Neuron (in vitro differentiated cells): ENCODE data around the gene NPAS2.

Experiments used
- H2AFZ ChIP-seq: one replicate; pipeline ENCODE4 v1.6.1; 2013; ENCODE audit warnings: low read depth, mild to moderate bottlenecking, inconsistent platforms, low read length, moderate library complexity
- H3K27me3 ChIP-seq: one replicate; pipeline ENCODE4 v1.6.1; 2013; ENCODE audit warnings: low read length; ENCODE audit not compliant: insufficient read depth
- H3K36me3 ChIP-seq: one replicate; pipeline ENCODE4 v1.6.1; 2013; ENCODE audit warnings: low read length; ENCODE audit not compliant: insufficient read depth
- H3K4me1 ChIP-seq: one replicate; pipeline ENCODE4 v1.6.1; 2013; ENCODE audit warnings: low read length; ENCODE audit not compliant: insufficient read depth
- H3K4me3 ChIP-seq: 2 replicates; pipeline ENCODE4 v1.5.1; 2013; ENCODE audit warnings: mild to moderate bottlenecking, low read length, moderate library complexity
- H3K9me3 ChIP-seq: one replicate; pipeline ENCODE4 v1.6.1; 2013; ENCODE audit warnings: low read length

The NPAS2 gene

DNA sequence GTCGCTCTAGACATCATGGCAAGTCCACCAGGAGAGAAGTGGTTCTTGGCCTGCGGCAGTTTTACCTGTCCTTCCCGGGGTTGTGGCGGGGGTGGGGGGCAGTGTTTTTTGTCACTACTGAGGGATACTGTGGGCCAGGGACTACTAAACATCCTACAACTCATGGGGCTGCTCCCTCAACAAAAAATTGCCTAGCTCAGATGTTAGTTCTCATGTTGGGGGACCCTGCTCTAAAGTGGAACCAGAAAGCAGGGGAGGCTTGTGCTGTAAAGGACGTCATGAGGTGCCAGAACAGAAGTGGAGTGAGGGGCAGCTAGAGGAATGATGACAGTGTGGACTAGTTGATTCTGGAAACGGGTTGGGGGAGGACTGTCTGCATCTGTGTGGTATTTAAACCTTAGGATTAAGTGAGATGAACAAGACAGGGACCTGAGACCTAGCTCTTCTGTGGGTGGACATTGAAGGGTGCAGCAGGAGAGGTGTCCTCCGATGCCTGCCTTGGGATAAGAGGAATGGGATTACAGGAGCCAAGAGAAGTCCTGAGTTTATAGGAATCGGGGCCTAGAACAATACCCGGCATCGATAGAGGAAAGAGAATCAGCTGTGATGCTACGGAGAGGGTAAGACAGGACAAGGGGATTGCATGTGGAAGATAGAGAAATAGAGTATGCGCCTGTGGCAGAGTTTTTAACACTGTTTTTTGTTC, 184.8 kb downstream of the NPAS2 start:
- no peaks in the 10 kb centered on the region for H3K27me3 ChIP-seq
- peaks cover 16% of the 10 kb centered on the region for H3K4me1 ChIP-seq
- no peak overlapping the region for H2AFZ ChIP-seq
- H3K4me3 ChIP-seq, result no peak overlapping the region
- H3K9me3 ChIP-seq, result no peaks in the 10 kb centered on the region
- H3K36me3 ChIP-seq, result peaks cover 59% of the 10 kb centered on the region

- Histone ChIP-seq H2AFZ (no peak overlapping the region), H3K4me1 (peaks cover 16% of the 10 kb centered on the region), H3K4me3 (no peak overlapping the region), H3K36me3 (peaks cover 65% of the 10 kb centered on the region), H3K27me3 (no peaks in the 10 kb centered on the region), H3K9me3 (no peaks in the 10 kb centered on the region)
Observed at GRCh38 chr2:101006065-101006715, 186.3 kb downstream of the NPAS2 start.

DNA sequence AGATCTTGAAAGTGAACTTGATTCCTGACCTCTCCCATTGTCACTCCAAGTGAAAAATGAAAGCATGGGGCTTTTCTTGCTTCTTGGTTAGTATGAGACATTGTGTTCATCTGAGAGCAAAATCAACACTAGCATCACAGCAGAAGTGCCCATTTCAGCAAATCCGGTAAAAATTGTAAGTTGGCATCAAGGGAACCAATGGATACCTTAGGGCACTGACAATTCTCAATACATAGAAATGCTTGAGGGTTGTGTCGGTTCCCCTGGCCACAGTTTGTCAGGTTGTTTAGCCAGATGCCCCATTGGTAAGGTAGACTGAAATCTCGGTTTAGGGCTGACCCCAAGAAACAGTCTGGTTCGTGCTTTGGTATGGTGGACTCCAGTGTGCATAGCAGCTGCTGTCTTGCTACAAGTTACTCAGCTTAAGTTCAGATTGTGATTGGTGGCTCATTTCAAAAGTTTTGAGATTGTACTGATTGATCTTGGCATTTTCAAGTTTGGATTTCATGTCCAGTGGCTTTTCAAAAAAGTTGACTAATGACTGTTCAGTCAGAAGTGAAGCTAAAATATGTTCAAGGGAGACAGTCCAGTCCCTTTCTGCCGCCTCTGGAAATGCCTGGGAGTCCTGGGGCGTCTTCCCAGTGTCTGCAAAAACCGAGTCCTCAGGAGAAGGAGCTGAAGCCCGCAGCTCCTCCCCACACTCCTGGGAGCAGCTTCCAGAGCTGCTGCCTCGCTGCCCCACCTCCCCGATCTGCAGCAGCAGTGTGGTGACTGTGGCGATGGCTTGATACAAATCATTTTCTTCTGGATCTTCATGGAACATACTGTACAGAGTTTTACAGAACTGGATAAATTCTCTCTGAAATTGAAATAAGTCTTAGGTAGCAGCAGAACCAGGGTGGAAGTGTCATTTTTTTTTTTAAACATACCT, 187.7 kb downstream of the NPAS2 start:
- Histone ChIP-seq H3K36me3 (peaks cover 67% of the 10 kb centered on the region), H3K4me1 (peaks cover 13% of the 10 kb centered on the region), H2AFZ (no peak overlapping the region), H3K9me3 (no peaks in the 10 kb centered on the region), H3K27me3 (no peaks in the 10 kb centered on the region), H3K4me3 (no peak overlapping the region)

DNA sequence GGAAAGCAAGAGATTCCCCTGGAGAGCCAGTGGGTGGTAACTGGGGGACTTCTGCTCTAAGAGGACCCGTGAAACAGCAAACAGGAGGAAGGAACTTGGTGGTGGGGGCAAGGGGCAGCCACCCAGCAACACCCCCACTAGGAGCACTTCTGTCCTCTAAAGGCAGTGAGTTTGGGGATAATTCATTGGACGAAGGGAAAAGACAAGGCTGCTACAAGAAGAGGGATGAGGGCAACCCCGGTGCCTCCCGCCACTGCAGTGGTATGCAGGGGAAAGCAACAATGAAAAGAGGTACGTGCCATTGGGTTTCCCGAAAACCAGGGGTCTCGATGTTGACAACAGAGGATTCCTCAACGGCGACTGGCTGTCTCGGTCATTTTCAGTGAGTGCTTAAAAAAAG, 191.2 kb downstream of the NPAS2 start:
- peaks cover 56% of the 10 kb centered on the region for H3K36me3 ChIP-seq
- no peaks in the 10 kb centered on the region for H3K4me1 ChIP-seq
- H3K4me3 ChIP-seq, result no peak overlapping the region
- peaks cover 3% of the 10 kb centered on the region for H3K9me3 ChIP-seq
- no peaks in the 10 kb centered on the region for H3K27me3 ChIP-seq
- H2AFZ ChIP-seq, result no peak overlapping the region

- no peaks in the 10 kb centered on the region for H3K27me3 ChIP-seq
- no peak overlapping the region for H2AFZ ChIP-seq
- H3K36me3 ChIP-seq, result peaks cover 47% of the 10 kb centered on the region
- peaks cover 3% of the 10 kb centered on the region for H3K9me3 ChIP-seq
- H3K4me3 ChIP-seq, result no peak overlapping the region
- no peaks in the 10 kb centered on the region for H3K4me1 ChIP-seq
Observed at GRCh38 chr2:101012054-101012705, 192.2 kb downstream of the NPAS2 start.

DNA sequence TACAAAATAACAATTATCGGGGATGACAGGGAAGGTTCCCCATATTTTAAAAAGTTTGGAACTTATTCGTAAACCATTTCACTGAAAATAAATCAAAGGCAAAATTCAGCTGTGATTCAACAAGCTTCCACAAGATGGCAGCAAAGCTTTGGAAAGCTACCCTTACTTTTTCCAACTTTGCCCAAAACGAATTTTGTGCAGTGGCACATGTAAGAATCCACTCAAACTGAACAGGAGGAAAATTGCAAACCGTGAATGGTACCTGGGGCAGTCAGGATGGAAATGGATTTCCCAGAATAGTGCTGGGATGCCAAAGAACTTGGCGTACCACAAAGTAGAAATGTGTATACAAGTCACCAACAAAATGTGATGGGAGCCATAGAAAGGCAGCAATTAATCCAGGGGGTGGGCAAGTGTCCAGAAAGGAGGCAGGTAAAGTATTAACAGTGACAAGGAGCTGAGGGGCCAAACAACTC, 192.8 kb downstream of the NPAS2 start:
- Histone ChIP-seq H2AFZ (no peak overlapping the region), H3K9me3 (peaks cover 3% of the 10 kb centered on the region), H3K27me3 (no peaks in the 10 kb centered on the region), H3K36me3 (peaks cover 46% of the 10 kb centered on the region), H3K4me1 (no peaks in the 10 kb centered on the region), H3K4me3 (no peak overlapping the region)

- H3K4me1 ChIP-seq, result no peaks in the 10 kb centered on the region
- H3K36me3 ChIP-seq, result peaks cover 47% of the 10 kb centered on the region
Observed at GRCh38 chr2:101014264-101014857, 194.4 kb downstream of the NPAS2 start.

GRCh38 chr2:101017371-101017770, 197.4 kb downstream of the NPAS2 start:
- Histone ChIP-seq H3K36me3 (peaks cover 65% of the 10 kb centered on the region), H3K9me3 (peaks cover 6% of the 10 kb centered on the region), H3K27me3 (no peaks in the 10 kb centered on the region), H2AFZ (no peak overlapping the region), H3K4me3 (no peak overlapping the region), H3K4me1 (no peaks in the 10 kb centered on the region)

More at GRCh38 chr2:101014264-101014857, 194.4 kb downstream of the NPAS2 start:
- Histone ChIP-seq H3K4me3 (no peak overlapping the region), H3K27me3 (no peaks in the 10 kb centered on the region), H2AFZ (no peak overlapping the region), H3K9me3 (peaks cover 3% of the 10 kb centered on the region)

DNA sequence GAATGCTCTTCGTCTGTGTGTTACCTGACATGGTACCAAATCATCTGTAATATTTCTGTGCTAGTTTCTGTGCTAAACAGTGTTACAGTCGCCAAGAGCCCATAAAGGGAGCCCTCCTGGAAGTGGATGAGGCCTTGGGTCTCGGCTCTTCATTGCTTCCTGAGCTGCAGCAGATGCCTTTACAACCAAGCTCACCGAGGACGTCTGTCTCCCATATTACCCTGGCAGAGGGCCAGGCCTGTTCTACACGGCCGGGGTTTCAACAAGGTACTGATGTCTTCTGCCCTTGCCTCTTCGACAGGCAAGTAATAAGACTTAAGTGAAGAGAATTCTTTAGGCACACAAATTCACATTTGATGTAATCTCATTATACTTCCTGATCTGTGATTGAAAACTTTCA, 199.0 kb downstream of the NPAS2 start:
- Histone ChIP-seq H3K4me3 (no peak overlapping the region), H2AFZ (no peak overlapping the region), H3K9me3 (peaks cover 6% of the 10 kb centered on the region), H3K36me3 (peaks cover 62% of the 10 kb centered on the region), H3K27me3 (no peaks in the 10 kb centered on the region), H3K4me1 (no peaks in the 10 kb centered on the region)

DNA sequence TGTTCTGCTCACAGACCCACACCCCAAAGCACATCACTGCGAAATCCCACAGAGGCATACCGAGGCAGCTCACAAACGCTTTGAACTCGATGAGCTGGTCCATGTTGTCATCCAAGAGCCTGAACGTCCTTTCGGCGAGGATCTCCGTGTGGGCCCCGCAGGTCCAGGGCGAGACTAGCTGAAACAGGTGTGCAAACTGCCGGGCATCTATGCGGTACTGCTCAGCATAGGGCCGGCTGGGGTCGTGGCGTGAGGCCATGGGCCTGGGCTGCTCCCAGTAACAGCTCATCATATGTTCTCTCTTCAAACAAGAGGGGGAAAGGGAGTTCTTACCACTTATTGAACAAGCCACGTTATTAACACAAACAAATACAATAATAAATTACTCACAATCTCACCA, 202.3 kb downstream of the NPAS2 start:
- peaks cover 11% of the 10 kb centered on the region for H3K4me1 ChIP-seq
- H3K27me3 ChIP-seq, result no peaks in the 10 kb centered on the region
- H3K36me3 ChIP-seq, result peaks cover 46% of the 10 kb centered on the region
- peaks cover 3% of the 10 kb centered on the region for H3K9me3 ChIP-seq
- H3K4me3 ChIP-seq, result no peak overlapping the region
- no peak overlapping the region for H2AFZ ChIP-seq

GRCh38 chr2:101023327-101024107, 203.6 kb downstream of the NPAS2 start:
- Histone ChIP-seq H2AFZ (no peak overlapping the region), H3K4me3 (no peak overlapping the region), H3K27me3 (no peaks in the 10 kb centered on the region), H3K4me1 (peaks cover 11% of the 10 kb centered on the region), H3K36me3 (peaks cover 37% of the 10 kb centered on the region), H3K9me3 (peaks cover 3% of the 10 kb centered on the region)

DNA sequence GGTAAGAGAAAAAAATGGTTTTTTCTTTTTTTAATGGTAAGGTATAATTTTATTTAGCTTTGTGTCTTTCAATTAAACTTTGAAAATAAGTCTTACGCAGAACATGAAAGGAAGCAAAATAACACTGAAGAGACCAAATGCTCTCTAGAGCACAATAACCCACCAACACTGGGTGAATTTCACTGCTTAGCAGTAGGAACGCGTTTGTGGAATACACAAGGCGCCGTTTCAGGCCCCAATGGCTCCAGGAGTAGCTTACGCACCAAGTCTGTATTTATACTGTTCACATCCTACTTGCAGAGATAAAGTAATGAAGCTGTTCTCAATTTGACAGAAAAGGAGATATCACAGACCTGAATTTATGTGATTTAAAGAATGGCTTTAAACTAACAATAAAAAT, 205.6 kb downstream of the NPAS2 start:
- Histone ChIP-seq H2AFZ (no peak overlapping the region), H3K9me3 (peaks cover 1% of the 10 kb centered on the region), H3K4me3 (no peak overlapping the region), H3K27me3 (no peaks in the 10 kb centered on the region), H3K4me1 (peaks cover 11% of the 10 kb centered on the region), H3K36me3 (peaks cover 21% of the 10 kb centered on the region)
